Lung (tissue), 12 donors: ENCODE results near the gene CDK11B. TPM values are rescaled to one million over a fixed set of nuclear protein-coding genes. Genes with fewer than 3 reads are reported as not detected.

Source experiments
- ATAC-seq: fragments of 200-7000 bp; cut with Tn5 transposase; one replicate; pipeline ENCODE4 v1.9.1; 2020; ENCODE audit warnings: moderate number of reproducible peaks; ENCODE audit not compliant: insufficient read depth, low FRiP score
- DNase-seq, 3 donors: peaks; one replicate each; pipeline ENCODE4 v3.0.0-alpha.2; 2013 to 2017
- H3K27ac ChIP-seq, 2 donors: one replicate each; pipeline ENCODE4 v1.5.1; 2013; ENCODE audit warnings: mild to moderate bottlenecking in 2 of 2, moderate library complexity in 2 of 2, control low read depth in 1 of 2, inconsistent platforms in 1 of 2, low read depth in 1 of 2, low read length in 1 of 2
- H3K27me3 ChIP-seq, 3 donors: one replicate each; pipeline ENCODE4 v1.5.1; 2013; ENCODE audit warnings: low read length in 2 of 3; ENCODE audit not compliant: control insufficient read depth in 3 of 3, insufficient read depth in 3 of 3
- H3K36me3 ChIP-seq, 4 donors: one replicate each; pipeline ENCODE4 v1.5.1; 2013; ENCODE audit warnings: low read length in 4 of 4, mild to moderate bottlenecking in 1 of 4, moderate library complexity in 1 of 4; ENCODE audit not compliant: control insufficient read depth in 4 of 4, insufficient read depth in 4 of 4
- H3K4me1 ChIP-seq, 5 donors: one replicate each; pipeline ENCODE4 v1.5.1; 2013; ENCODE audit warnings: low read length in 5 of 5, mild to moderate bottlenecking in 2 of 5, moderate library complexity in 1 of 5; ENCODE audit not compliant: control insufficient read depth in 5 of 5, insufficient read depth in 5 of 5
- H3K4me3 ChIP-seq: one replicate; pipeline ENCODE4 v1.5.1; 2013; ENCODE audit warnings: mild to moderate bottlenecking, control low read depth, moderate library complexity
- H3K9ac ChIP-seq, 2 donors: one replicate each; pipeline ENCODE4 v1.5.1; 2013; ENCODE audit warnings: low read length in 2 of 2, control low read depth in 1 of 2; ENCODE audit not compliant: insufficient read depth in 1 of 2
- H3K9me3 ChIP-seq, 4 donors: one replicate each; pipeline ENCODE4 v1.5.1; 2013; ENCODE audit warnings: low read length in 3 of 4, mild to moderate bottlenecking in 1 of 4, moderate library complexity in 1 of 4; ENCODE audit not compliant: control insufficient read depth in 4 of 4, insufficient read depth in 3 of 4
- WGBS, 2 donors: extraction: QIAGEN DNeasy Blood & Tissue Kit; methylation state at CpG; one replicate each; pipeline ENCODE4 v1.1.7; 2013; 5-methylcytosine and 5-hydroxymethylcytosine counted together
- polyA plus RNA-seq, 2 donors: library from polyadenylated mRNA; stranded (reverse); fragments of 200-250 nt; gene quantifications; one replicate each; pipeline ENCODE4 v1.2.1, GENCODE V29; 2013
- total RNA-seq, 2 donors: library from RNA; depleted of rRNA in 1 of 2; stranded (reverse); fragments of >200 nt in 1 of 2; gene quantifications; one replicate each; pipeline ENCODE4 v1.2.1, GENCODE V29; 2014 to 2021
- TF ChIP-seq, protein P1 (sequence below): IDR thresholded peaks from 2 replicates; pipeline ENCODE4 v1.5.1; 2012; ENCODE audit warnings: mild to moderate bottlenecking; ENCODE audit errors: control extremely low read depth, extremely low read depth
- donor health status: control.
- donor health status: control.
- donor health status: Bipolar disorder and iron deficiency.
- donor health status: healthy.
- donor health status: DM: yes; HTN: yes; CAD: no.

Gene CDK11B
- total and polyA plus RNA-seq, 4 donors: 15.7 to 39.6 (median 24.2) TPM

DNA sequence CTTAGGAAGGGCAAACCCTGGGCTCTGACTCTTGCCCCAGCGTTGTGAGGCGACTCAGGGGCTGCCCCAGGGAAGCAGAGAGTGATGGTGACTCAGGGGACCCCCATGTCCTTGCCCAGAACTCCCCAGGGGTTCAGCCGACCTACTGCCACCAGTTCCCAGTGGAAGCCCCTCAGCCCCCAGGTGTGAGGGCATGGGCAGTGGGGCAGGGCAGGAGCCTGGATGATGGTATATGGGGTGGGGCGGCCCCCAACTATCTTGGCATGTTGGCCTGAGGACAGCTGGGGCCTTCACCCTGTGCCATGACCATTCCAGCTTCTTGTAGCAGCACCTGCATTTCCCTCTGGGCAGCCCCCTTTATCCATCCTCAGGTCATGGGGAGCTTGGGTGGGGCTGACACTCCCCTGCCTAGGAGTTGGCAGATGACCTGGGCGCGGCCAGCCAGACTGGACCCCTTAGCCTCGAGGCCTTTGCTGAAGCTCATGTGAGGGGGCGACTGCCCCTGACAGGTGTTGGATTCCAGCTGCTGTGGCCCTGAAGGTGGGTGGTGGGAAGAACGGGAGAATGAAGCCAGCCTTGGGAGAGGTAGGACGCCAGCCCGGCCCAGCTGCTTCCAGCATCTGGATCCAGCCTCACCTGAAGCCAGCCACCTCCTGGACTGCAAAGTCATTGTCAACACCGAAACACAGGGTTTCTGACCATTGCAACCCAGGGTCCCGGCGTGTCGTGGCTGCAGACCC is 57.1 kb downstream of the CDK11B start:
- ATAC-seq (no peak), DNase-seq (no peak)
- H3K36me3 ChIP-seq: no peaks in the 10 kb centered on the region
- H3K9me3 ChIP-seq: no peaks in the 10 kb centered on the region
- H3K27ac ChIP-seq: no peak overlapping the region
- WGBS, 2 donors: 88 to 93% methylated on average over 15 of the region's 15 CpGs
- H3K4me3 ChIP-seq: no peak overlapping the region
- no peak overlapping the region for H3K9ac ChIP-seq
- TF ChIP-seq, protein P1, sequence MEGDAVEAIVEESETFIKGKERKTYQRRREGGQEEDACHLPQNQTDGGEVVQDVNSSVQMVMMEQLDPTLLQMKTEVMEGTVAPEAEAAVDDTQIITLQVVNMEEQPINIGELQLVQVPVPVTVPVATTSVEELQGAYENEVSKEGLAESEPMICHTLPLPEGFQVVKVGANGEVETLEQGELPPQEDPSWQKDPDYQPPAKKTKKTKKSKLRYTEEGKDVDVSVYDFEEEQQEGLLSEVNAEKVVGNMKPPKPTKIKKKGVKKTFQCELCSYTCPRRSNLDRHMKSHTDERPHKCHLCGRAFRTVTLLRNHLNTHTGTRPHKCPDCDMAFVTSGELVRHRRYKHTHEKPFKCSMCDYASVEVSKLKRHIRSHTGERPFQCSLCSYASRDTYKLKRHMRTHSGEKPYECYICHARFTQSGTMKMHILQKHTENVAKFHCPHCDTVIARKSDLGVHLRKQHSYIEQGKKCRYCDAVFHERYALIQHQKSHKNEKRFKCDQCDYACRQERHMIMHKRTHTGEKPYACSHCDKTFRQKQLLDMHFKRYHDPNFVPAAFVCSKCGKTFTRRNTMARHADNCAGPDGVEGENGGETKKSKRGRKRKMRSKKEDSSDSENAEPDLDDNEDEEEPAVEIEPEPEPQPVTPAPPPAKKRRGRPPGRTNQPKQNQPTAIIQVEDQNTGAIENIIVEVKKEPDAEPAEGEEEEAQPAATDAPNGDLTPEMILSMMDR: no peak
- peaks cover 14 to 30% (median 20%) of the 10 kb centered on the region in 3 donors for H3K27me3 ChIP-seq
- H3K4me1 ChIP-seq: peaks cover 0 to 22% (median 0%) of the 10 kb centered on the region in 5 donors

DNA sequence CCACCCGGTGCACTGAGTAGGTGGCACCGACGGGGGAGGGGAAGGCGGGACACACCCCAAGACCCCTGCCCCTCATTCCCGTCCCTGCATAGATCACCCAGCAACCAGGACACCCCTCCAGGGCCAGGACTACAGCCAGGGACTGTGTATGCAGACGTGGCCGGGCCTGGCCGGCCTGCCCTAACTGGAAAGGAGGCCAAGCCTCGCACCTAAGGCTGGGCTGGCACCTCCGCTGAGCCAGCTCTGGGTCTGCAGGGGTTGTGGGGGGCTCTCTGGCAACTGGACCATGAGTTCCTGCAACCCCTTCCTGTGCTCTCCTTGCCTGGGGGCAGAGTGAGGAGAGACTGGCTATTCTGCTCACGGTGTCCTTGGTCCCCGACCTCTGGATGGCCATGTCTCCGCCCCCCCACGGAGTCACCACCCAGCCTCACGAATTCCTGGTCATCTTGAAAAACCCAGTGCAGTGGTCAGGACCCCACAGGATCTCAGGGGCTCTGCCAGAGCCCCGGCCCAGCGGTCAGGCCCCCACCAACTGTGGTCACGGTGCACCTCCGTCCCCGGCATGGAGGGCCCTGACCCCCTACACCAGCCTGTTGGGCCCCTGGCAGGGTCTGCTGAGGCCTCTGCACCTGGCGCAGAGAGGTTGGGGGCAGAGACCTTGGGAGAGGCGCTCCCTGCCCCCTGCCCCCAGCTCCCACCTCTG is 57.8 kb downstream of the CDK11B start:
- Histone ChIP-seq H3K4me1 (peaks cover 0 to 22% (median 0%) of the 10 kb centered on the region in 5 donors), H3K9me3 (no peaks in the 10 kb centered on the region), H3K27ac (no peak overlapping the region), H3K27me3 (peaks cover 14 to 34% (median 27%) of the 10 kb centered on the region in 3 donors), H3K9ac (no peak overlapping the region), H3K36me3 (no peaks in the 10 kb centered on the region), H3K4me3 (no peak overlapping the region)
- TF ChIP-seq, protein P1: no peak
- WGBS, 2 donors: 72 to 82% methylated on average over 22 of the region's 22 CpGs
- DNase-seq (no peak), ATAC-seq (no peak)

DNA sequence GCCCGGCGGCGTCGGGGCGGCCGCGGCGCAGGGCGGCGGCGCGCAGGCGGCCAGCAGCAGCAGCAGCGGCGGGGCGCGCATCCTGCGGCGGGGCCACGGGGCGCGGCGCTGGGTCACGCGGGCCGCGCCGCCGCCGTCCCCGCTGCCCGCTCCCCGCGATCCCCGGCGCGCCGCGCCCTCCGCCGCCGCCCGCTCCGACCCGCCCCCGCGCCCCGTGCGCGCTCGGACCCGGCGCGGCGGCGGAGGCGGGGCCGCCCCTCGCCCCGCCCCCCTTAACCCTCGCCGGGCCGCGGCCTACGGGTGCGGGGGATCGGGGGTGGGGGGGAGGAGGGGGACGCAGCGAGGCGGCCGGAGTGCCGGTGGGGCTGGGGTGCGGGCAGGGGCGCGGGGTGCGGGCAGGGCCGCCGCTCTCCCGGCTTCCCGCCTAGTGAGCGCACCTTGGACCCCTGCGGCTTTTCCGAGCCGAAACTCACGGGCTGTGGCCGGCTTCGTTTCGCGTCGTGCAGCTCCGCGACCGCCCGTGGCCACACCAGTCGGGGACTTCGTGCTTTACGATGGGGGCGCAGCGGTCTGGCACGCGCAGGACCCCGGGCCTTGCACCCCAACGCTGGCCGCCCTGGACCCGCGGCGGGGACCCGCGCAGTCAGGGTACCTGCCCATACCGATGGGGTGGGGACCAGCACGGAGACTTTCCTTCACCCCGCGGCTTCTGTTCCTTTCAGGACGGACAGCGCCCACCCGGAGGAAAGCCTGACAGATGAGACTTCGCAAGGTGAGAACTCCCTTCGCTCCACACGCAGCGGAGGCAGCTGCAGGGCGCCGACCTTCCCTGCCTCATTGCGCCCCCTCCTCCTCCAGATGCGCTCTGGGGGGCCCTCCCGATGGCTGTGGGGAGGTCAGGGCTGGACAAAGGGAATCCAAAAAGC is 58.6 kb downstream of the CDK11B start, which contains the start of gene FNDC10:
TSS of gene FNDC10 (minus strand) at position 201 of the 926 bp plus-strand sequence. CDS start at position 81, 120 bp downstream.
- Histone ChIP-seq H3K27me3 (peaks cover 14 to 42% (median 28%) of the 10 kb centered on the region in 3 donors), H3K27ac (no peak within 1 kb of the TSS), H3K9ac (no peak within 1 kb of the TSS), H3K9me3 (no peaks in the 10 kb centered on the region), H3K36me3 (no peaks in the 10 kb centered on the region), H3K4me3 (peak within 1 kb of the TSS; percentile 39), H3K4me1 (peaks cover 0 to 22% (median 0%) of the 10 kb centered on the region in 5 donors)
- TF ChIP-seq, protein P1: no peak
- 4 to 17% methylated on average over 39 to 125 of the region's 125 CpGs for WGBS, 2 donors
- ATAC-seq (no peak), DNase-seq (no peak)
